CD8-positive, alpha-beta memory T cell (primary cell): ENCODE results near the gene B3GALT2. TPM values are rescaled to one million over a fixed set of nuclear protein-coding genes. Genes with fewer than 3 reads are reported as not detected.

Source experiments
- polyA plus RNA-seq: library from polyadenylated mRNA; unstranded; fragments of 300-500 nt; fragmentation: Illumina TruSeq; gene quantifications from one replicate; pipeline ENCODE4 v1.2.3, GENCODE V29; 2021
- total RNA-seq, 2 experiments: library from RNA; stranded (reverse); gene quantifications; one replicate each; pipeline ENCODE4 v1.2.3, GENCODE V29; 2021

B3GALT2 gene
- total and polyA plus RNA-seq, 3 experiments from 2014 or later: 2.4 to 2.9 (median 2.4) TPM

Other genes starting within 250 kb of the B3GALT2 start
- 100 to 1,000 TPM; 106 to 110 TPM for gene UCHL5, start 127.3 kb downstream of the B3GALT2 start, total RNA-seq
- 54.4 TPM for gene UCHL5, start 127.3 kb downstream of the B3GALT2 start, polyA plus RNA-seq
- 10 to 100 TPM; 74.6 to 82.7 TPM for gene RO60, start 127.0 kb downstream of the B3GALT2 start, total RNA-seq
- gene RO60, start 127.0 kb downstream of the B3GALT2 start, polyA plus RNA-seq: 128 TPM
- 10 to 100 TPM; 47.1 to 49.6 TPM for gene GLRX2, start 81.2 kb downstream of the B3GALT2 start, total RNA-seq
- 13.2 TPM for gene GLRX2, start 81.2 kb downstream of the B3GALT2 start, polyA plus RNA-seq
- 10 to 100 TPM; 59.8 to 63.8 TPM for gene CDC73, start 64.6 kb downstream of the B3GALT2 start, total RNA-seq
- gene CDC73, start 64.6 kb downstream of the B3GALT2 start, polyA plus RNA-seq: 58.5 TPM